CD4-positive, alpha-beta T cell treated with Interleukin-17A for 1 hour (primary cell): ENCODE data around the gene FLVCR2.
A peak's percentile ranks its signal among the peaks of the same experiment; 100 is the strongest.

Source experiments
- DNase-seq: peaks from one replicate; pipeline ENCODE4 v3.0.0-alpha.2; 2020

FLVCR2 gene

DNA sequence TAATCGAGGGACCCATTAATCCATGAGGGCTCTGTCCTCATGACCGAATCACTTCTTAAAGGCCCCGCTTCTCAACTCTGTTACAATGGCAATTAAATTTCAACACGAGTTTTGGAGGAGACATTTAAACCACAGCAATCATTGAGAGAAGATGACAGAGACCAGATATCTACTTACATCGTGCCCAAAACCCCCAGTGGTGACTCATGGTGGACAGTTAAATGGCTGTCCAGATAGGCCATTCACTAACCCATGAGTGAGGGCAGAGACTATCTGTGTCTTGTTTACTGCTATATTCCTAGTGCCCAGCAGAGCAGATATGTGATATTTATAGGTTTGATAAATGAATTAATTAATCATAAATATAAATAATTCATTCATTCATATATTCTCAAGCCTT is 20.0 kb upstream of the FLVCR2 start:
- no peak for DNase-seq

- no peak for DNase-seq
Measured at GRCh38 chr14:75559045-75559444, 19.4 kb upstream of the FLVCR2 start.

GRCh38 chr14:75559451-75560222 is 18.8 kb upstream of the FLVCR2 start:
- DNase-seq, result no peak

DNA sequence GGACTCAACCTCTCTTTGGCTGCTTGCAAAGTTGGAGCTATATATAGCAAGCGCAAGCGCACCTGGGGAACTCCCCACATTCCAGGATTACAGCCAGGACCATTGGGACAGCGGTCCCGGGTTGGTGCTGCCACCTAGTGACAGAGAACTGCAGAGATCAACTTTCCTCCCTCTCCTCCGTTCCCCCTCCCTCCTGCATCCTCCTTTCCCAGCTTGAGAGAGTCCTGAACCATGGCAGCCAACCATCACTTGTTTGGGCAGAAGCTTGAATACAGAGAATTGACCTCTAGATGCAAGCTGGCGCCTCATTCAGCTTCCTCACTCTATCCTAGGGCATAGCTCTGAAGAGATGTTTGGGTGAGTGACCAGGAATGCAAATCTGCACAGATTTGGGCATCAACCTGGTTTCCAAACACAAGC is 17.4 kb upstream of the FLVCR2 start:
- DNase-seq, result peak; percentile 60

- DNase-seq, result no peak
Measured at GRCh38 chr14:75562089-75562488, 16.3 kb upstream of the FLVCR2 start.

DNA sequence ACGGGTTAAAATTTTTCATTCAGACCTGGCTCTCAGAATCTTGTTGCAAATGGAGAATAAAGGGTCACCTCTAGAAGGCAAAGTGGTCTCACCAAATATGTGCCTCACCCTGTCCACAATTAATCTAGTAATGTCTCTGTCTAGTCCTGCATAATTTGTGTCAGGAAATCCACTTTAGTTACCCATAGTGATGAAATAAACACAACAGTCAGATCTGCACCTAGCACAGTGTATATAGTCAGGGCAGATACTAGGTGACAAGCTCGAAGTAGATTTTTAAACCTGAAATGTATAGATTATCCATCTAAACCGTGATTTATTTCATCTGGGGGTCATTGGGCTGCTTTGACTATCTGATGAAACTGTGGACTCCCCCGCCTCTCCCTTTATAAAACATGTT is 15.9 kb upstream of the FLVCR2 start:
- no peak for DNase-seq

- DNase-seq, result no peak
Measured at GRCh38 chr14:75563931-75564330, 14.5 kb upstream of the FLVCR2 start.

GRCh38 chr14:75565056-75565455 is 13.4 kb upstream of the FLVCR2 start:
- no peak for DNase-seq

- DNase-seq, result peak; percentile 66
Measured at GRCh38 chr14:75566321-75566720, 12.1 kb upstream of the FLVCR2 start.

- DNase-seq, result no peak
Measured at GRCh38 chr14:75566752-75567151, 11.7 kb upstream of the FLVCR2 start.

DNA sequence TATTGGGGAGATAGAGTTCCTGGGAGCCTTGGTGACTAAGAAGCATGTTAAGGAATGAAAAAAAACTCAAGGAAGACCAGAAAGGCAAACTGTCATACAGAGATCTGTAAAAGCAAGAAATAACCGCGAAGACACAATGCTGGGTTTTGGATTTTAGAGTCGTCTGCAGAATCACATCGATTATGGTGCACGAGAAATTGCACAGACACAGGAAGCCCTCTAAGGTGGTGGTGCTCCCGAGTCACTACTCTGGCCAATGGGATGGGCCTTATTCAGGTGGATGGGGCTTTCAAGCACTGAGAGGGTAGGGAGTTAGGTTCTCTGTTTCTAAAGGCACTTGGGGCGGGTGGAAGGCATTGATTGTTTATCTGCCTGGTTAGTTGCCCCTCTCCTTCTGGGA is 10.3 kb upstream of the FLVCR2 start:
- DNase-seq, result no peak

DNA sequence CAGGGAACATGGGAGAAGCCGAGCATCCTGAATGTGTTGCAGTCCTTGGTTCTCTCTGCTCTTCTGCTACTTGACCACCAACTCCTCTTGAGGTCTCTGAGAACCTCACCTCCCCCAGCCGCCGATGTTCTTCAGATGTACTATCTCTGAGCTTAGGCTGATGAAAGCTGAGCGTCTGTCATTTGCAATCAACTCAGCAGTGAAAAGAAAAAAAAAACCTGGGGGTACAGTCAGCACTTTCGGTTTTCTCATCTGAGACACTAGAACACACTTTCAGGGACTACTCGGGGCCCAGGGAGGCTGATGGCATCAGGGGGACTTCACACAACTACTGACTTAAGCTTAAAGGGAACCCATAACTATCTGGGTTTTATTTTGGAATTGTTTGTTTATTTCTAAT is 9.6 kb upstream of the FLVCR2 start:
- DNase-seq, result no peak

DNA sequence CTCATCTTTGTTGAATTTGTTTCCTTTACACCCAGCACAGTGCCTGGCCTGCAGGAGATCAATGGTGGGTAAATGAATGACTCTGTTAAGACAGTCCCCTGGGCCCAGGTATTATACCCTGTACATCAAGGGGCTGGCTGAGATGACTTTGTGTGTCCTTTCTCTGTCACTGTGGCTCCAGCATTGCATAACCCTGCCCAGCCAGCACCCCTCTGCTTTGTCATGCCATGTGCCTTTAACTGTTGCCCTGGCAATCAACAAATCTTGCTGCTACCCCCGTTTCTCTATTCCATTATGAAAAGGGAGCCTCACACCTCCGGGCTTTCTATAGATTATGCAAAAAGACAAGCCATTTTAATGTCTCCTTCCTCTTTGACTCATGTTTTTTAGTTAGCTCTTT is 7.6 kb upstream of the FLVCR2 start:
- no peak for DNase-seq

DNA sequence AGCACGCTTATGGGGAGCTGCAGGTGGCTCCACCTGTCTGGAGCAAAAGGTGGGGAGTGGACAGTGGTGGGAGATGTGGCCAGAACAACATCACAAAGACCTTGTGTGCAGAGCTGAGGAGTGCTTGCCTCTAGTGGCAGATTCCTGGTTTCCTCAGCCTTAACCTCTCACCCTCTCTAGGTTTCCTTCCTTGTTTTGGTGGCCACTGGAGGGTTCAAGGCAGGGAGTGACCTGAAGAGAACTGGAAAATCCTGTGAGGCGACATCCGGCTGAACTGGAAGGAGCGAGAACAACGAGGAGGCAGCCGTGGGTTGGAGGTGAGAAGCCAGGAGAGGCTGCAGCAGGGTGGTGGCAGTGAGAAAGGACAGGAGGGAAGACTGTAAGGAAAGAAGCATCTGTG is 6.3 kb upstream of the FLVCR2 start:
- DNase-seq, result no peak

DNA sequence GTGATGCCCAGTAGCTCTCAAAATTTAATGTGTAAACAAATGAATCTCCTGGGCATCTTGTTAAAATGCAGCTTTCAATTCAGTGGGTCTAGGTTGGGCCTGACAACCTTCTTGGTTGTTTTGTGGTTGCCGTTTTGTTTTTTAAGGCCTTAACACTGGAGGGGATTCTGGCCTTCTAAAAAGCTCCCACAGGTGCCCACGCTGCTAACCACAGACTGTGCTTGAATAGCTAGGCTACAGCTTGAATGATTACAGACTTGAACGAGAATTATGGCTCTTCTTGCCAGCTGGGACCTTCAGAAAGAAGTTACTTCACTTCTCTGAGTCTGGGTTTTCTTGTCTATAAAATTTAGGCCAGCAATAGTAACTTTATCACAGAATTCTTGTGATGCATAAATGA is 1.3 kb upstream of the FLVCR2 start:
- no peak for DNase-seq

DNA sequence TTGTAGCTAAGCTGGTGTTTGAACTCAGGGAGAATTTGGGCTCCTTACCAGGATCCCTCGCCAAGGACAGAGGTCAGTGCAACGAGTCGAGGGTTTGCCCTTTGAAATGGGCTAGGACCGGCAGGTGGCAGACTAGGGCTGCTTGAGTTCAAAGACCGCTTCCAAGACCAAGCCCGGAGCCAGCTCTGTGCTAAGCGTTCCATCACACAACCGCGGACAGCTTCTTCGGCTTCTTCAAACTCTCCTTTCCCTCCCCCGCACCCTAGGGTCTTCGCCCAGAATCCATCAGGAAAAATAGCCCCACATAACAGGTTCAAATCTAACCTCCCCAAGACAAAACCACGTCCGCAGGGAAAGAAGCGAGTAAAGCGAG is 705 bp upstream of the FLVCR2 start:
- DNase-seq, result peak; percentile 72

DNA sequence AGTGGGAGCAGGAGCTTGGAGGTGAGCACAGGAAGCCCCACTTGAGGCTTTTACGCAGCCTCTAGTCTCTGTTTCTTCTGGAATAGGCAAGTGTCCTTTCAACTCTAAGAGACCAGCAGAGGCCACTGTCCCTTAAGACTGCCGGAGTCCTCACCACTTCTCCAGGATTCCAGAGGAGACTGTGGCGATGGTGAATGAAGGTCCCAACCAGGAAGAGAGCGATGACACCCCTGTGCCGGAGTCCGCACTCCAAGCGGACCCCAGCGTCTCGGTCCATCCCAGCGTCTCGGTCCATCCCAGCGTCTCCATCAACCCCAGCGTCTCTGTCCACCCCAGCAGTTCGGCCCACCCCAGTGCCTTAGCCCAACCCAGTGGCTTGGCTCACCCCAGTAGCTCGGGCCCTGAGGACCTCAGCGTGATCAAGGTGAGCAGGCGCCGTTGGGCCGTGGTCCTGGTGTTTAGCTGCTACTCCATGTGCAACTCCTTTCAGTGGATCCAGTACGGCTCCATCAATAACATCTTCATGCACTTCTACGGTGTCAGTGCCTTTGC is 442 bp downstream of the FLVCR2 start:
- DNase-seq, result no peak

DNA sequence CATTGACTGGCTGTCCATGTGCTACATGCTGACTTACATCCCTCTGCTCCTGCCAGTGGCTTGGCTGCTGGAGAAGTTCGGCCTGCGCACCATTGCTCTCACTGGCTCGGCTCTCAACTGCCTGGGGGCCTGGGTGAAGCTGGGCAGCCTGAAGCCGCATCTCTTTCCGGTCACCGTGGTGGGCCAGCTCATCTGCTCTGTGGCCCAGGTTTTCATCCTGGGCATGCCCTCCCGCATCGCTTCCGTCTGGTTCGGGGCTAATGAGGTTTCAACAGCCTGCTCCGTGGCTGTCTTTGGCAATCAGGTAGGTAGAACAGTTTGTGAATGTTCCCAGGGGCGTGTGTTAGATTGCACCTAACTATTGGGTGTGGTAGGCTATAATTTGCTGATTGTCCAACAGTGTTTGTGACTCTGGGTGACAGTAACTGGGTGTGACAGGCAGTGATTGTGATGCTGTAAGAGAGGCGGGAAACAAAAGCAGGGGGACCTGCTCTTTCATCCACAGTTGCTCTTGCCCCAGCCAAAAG is 981 bp downstream of the FLVCR2 start:
- no peak for DNase-seq

- no peak for DNase-seq
Measured at GRCh38 chr14:75579882-75580281, 1.5 kb downstream of the FLVCR2 start.

DNA sequence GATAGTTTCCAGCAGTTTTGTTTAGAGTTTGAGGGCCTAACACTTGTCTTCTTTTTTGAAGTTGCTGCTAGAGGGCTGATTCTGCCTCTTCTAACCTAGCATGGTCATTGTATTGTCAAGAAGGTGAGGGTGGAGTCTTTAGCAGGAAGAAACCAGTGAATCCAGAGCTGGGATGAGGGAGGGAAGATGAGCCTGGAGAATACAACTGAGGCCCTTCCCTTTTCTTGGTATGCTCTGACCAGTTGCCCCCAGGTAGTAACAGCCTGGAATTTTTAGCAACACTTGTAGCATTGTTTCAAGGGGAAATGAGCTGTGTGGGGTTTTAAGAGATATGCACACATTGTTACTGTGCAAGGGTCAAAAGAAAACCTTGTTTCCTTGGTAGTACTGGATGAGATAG is 9.0 kb downstream of the FLVCR2 start:
- DNase-seq, result no peak

- no peak for DNase-seq
Measured at GRCh38 chr14:75589931-75590330, 11.5 kb downstream of the FLVCR2 start.

GRCh38 chr14:75591331-75591946 is 13.0 kb downstream of the FLVCR2 start:
- DNase-seq, result no peak

- no peak for DNase-seq
Measured at GRCh38 chr14:75591987-75592575, 13.7 kb downstream of the FLVCR2 start.

GRCh38 chr14:75595226-75595625 is 16.8 kb downstream of the FLVCR2 start:
- no peak for DNase-seq
